Glutamatergic neuron (in vitro differentiated cells): ENCODE data around the gene PRR19. TPM values are rescaled to one million over a fixed set of nuclear protein-coding genes. Genes with fewer than 3 reads are reported as not detected.

Experiments
- DNase-seq: peaks from one replicate; pipeline ENCODE4 v3.0.0; 2022
- H3K27ac Mint-ChIP-seq: one replicate; pipeline ENCODE4 v1.8.0; 2020; ENCODE audit warnings: mild to moderate bottlenecking, mixed read lengths, inconsistent platforms; ENCODE audit not compliant: unreplicated experiment
- H3K27me3 Mint-ChIP-seq: one replicate; pipeline ENCODE4 v1.8.0; 2020; ENCODE audit warnings: mild to moderate bottlenecking, moderate library complexity, mixed read lengths, inconsistent platforms; ENCODE audit not compliant: unreplicated experiment
- H3K36me3 Mint-ChIP-seq: one replicate; pipeline ENCODE4 v1.8.0; 2020; ENCODE audit warnings: mild to moderate bottlenecking, mixed read lengths, inconsistent platforms; ENCODE audit not compliant: unreplicated experiment
- H3K4me1 Mint-ChIP-seq: one replicate; pipeline ENCODE4 v1.8.0; 2020; ENCODE audit warnings: mild to moderate bottlenecking, low read depth, mixed read lengths, inconsistent platforms; ENCODE audit not compliant: unreplicated experiment
- H3K4me3 Mint-ChIP-seq: one replicate; pipeline ENCODE4 v1.8.0; 2020; ENCODE audit warnings: mild to moderate bottlenecking, mixed read lengths, inconsistent platforms; ENCODE audit not compliant: unreplicated experiment
- H3K9me3 Mint-ChIP-seq: one replicate; pipeline ENCODE4 v1.8.0; 2020; ENCODE audit warnings: mild to moderate bottlenecking, moderate library complexity, mixed read lengths, inconsistent platforms; ENCODE audit not compliant: unreplicated experiment
- total RNA-seq: library from RNA; stranded (reverse); fragmentation: NEBNext Ultra II Directional; extraction: Animal tissue kit (Norgen Biotek cat#: 25700); gene quantifications from one replicate; pipeline ENCODE4 v1.2.1, GENCODE V29; 2021; ENCODE audit not compliant: unreplicated experiment
- TF ChIP-seq, protein P1 (sequence below): fragments of 200-600 bp; sonication (generic); IDR thresholded peaks from one replicate; pipeline ENCODE4 v1.5.0; 2021; ENCODE audit not compliant: partially characterized antibody, unreplicated experiment

The PRR19 gene
- total RNA-seq, 1 donor from 2014 or later: 1.6 TPM

DNA sequence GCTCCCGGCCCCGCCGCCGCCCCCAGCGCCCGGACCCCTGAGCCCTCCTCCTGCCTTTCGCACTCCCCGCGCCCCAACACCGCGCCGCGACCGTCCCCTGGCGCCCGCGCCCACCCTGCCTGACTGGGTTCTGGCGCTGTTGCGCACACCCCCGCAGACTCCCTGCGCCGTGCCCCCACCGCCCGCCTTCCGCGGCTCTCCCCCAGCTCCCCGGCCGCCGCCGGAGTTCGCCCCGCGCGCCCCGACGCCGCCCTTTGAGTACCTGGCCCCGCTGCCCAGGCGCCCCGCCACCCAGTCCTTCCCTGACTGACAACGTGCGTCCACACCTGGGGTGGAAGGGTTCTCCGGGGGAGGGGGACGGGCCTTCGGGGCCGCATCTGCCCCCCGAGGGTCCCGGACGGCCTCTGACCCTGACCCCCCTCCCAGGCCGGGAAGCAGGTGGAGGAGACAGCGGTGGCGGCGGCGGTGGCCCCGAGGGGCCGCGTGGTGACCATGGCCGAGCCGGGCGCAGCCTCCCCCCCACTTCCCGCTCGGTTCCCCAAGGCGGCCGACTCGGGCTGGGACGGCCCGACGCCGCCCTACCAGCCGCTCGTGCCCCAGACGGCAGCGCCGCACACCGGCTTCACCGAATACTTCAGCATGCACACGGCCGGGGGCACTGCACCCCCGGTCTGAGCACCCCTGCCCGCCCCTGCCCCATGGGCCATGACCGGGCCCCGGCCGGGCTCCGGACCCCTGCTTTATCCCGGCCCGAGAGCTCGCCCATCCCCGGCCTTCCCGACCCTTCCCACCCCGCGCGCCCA lies 22.1 kb downstream of the PRR19 start:
- Mint-ChIP-seq H3K36me3 (no peaks in the 10 kb centered on the region), H3K4me1 (peaks cover 22% of the 10 kb centered on the region), H3K27ac (no peak overlapping the region), H3K27me3 (peaks cover 13% of the 10 kb centered on the region), H3K9me3 (peaks cover 8% of the 10 kb centered on the region), H3K4me3 (no peak overlapping the region)
- TF ChIP-seq, protein P1, sequence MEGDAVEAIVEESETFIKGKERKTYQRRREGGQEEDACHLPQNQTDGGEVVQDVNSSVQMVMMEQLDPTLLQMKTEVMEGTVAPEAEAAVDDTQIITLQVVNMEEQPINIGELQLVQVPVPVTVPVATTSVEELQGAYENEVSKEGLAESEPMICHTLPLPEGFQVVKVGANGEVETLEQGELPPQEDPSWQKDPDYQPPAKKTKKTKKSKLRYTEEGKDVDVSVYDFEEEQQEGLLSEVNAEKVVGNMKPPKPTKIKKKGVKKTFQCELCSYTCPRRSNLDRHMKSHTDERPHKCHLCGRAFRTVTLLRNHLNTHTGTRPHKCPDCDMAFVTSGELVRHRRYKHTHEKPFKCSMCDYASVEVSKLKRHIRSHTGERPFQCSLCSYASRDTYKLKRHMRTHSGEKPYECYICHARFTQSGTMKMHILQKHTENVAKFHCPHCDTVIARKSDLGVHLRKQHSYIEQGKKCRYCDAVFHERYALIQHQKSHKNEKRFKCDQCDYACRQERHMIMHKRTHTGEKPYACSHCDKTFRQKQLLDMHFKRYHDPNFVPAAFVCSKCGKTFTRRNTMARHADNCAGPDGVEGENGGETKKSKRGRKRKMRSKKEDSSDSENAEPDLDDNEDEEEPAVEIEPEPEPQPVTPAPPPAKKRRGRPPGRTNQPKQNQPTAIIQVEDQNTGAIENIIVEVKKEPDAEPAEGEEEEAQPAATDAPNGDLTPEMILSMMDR: no peak
- peak; percentile 38 for DNase-seq

DNA sequence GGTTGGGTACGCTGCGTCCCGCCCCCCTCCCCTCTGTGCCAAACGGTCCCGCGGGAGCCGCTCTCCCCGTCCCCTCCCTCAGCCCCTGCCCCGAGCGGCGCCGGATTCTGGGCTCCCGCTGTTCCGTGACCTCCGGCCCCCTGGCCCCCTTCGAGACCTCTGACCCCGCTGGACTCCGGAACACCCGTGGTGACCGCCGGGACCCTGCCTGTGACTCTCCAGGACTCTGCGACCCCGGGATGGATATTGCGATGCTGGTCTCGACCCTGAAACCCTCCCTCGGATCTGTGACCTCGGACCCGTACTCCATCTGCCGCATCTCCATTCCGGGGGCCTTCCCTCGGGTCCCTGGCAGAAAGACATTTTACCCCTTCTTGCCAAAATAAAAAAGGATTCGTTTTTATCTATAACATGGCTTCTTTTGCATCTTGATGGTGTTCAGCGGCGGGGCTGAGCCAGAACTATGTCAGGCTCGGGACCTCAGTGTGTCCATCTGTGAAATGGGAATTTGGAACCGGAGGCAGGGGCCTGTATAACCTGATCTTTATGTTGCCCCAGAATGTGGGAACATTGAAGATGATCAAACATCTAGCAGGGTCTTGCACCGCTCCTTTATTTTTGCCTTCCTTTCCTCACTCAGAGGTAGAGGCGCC lies 22.8 kb downstream of the PRR19 start:
- TF ChIP-seq, protein P1: peak; percentile 66

DNA sequence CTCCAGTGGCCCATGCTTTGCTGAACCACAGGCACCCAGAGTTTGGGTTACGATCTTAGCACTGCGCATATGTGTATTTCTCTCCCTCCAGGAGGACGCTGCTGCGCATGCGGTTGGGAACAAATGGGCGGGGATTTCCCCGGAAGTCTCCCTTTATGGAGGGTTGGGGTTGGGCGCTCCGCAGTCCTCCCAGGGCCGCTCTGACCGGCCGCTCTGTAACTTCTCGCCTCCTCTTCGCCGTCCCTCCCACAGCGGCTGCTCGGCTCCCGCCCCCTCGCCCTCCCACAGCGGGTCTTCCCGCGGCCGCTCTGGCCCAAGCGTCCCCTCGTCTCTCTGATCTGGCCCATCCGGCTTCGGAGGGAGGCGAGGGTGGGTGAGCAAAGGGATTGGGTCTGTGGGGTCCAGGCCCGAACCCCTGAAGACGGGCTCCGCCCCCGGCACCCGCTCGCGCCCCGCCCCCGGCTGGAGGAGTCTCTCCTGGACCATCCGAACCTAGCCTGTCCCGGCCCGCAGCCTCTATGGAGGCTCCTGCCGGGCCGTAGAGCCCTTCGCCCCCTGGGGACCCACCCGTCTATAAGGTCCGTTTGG lies 23.5 kb downstream of the PRR19 start, which contains the start of gene MEGF8:
Gene MEGF8, plus strand, starts transcription at position 328 of the 588 bp plus-strand sequence. CDS start 609 bp downstream, outside the sequence.
- Mint-ChIP-seq H3K4me1 (peaks cover 28% of the 10 kb centered on the region), H3K36me3 (no peaks in the 10 kb centered on the region), H3K9me3 (peaks cover 12% of the 10 kb centered on the region), H3K27ac (peak within 1 kb of the TSS; percentile 66), H3K4me3 (peak within 1 kb of the TSS; percentile 83), H3K27me3 (peaks cover 13% of the 10 kb centered on the region)
- DNase-seq: peak; percentile 98
- TF ChIP-seq, protein P1: no peak

More for the DNA sequence above, 22.8 kb downstream of the PRR19 start:
- Mint-ChIP-seq H3K27me3 (peaks cover 13% of the 10 kb centered on the region), H3K9me3 (peaks cover 10% of the 10 kb centered on the region), H3K27ac (peak overlapping the region; percentile 66), H3K4me3 (peak overlapping the region; percentile 82), H3K4me1 (peaks cover 24% of the 10 kb centered on the region), H3K36me3 (no peaks in the 10 kb centered on the region)
- peak; percentile 41 for DNase-seq

DNA sequence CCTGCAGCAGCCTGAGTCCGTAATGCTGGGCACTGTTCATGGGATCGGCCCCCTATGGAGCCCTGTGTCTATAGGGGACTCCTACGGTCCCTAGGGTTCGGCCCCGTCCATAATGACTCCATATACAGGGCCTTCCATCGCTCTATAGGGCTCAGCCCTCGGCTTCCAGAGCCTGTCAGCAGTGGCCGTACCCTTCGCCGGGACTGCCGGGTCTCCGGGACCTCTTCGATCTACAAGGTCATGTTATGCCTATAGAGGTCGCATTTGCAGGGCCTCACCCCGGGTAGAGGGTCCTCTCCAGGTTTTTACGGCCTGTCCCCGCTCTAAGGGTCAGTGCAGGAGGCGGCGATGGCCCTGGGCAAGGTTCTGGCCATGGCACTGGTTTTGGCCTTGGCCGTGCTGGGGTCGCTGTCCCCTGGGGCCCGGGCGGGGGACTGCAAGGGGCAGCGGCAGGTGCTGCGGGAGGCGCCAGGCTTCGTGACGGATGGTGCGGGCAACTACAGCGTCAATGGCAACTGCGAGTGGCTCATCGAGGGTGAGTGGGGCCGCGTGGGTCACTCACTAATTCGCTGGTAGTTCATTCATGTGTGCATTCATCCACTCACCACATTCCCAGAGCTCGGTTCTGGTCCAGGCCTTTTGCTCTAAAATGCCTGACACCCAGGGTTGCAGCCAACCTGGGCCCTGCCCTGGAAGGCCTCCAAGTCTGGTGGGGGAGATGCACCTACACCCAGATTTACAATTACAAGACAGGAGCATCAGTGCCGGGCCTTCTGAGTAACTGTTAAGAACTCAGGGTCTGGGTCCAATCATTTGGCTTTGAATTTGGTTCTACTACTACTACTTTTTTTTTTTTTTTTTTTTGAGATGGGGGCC lies 24.2 kb downstream of the PRR19 start:
- Mint-ChIP-seq H3K36me3 (no peaks in the 10 kb centered on the region), H3K27me3 (peaks cover 8% of the 10 kb centered on the region), H3K4me3 (peak overlapping the region; percentile 83), H3K9me3 (peaks cover 15% of the 10 kb centered on the region), H3K4me1 (peaks cover 33% of the 10 kb centered on the region), H3K27ac (peak overlapping the region; percentile 17)
- TF ChIP-seq, protein P1: peak; percentile 15
- DNase-seq: peak; percentile 54
